Endothelial cell of umbilical vein (primary cell): ENCODE results near the gene NTN4. TPM values are rescaled to one million over a fixed set of nuclear protein-coding genes. Genes with fewer than 3 reads are reported as not detected.

ENCODE experiments used
- BruUV-seq: library from RNA; stranded (reverse); fragments of 400-500 nt; replicated peaks from 2 replicates; lab custom pipeline; 2021; lab: Mats Ljungman, UMichigan
- CTCF ChIA-PET: fragments of 300-600, 350-600 bp; sonication (Branson Sonifier 250); formaldehyde crosslinking; loops from one replicate; lab custom pipeline; 2021; ENCODE audit warnings: antibody characterized with exemption, inconsistent platforms; lab: Charles Lee
- POLR2A ChIA-PET: fragments of 300-600, 350-600 bp; sonication (Branson Sonifier 250); formaldehyde crosslinking; loops from one replicate; lab custom pipeline; 2021; ENCODE audit warnings: antibody characterized with exemption, inconsistent platforms; lab: Charles Lee
- DNase-seq: peaks from one replicate; pipeline ENCODE4 v3.0.0-alpha.2; 2011; ENCODE audit warnings: low read depth, low spot score
- FAIRE-seq: peaks from 2 replicates; lab custom pipeline; 2011; peaks lifted over from hg19 to GRCh38; lab: Jason Lieb, UNC
- H2AFZ ChIP-seq: 2 replicates; pipeline ENCODE4 v1.6.0; 2012; ENCODE audit warnings: low read depth, low read length, control low read depth, inconsistent platforms
- H3K27ac ChIP-seq: 2 replicates; pipeline ENCODE4 v1.5.1; 2011; ENCODE audit warnings: low read depth, mild to moderate bottlenecking, control low read depth, low read length, moderate library complexity; ENCODE audit not compliant: insufficient read depth
- H3K27me3 ChIP-seq, 2 experiments: 2 replicates each; pipeline versions ENCODE4 v1.6.0 to v1.6.1; 2011; ENCODE audit warnings: low read length in 2 of 2, mixed read lengths in 1 of 2; ENCODE audit not compliant: control insufficient read depth in 2 of 2, insufficient read depth in 2 of 2
- H3K36me3 ChIP-seq, 2 experiments: 2 replicates in 1 of 2; 3 replicates in 1 of 2; pipeline ENCODE4 v1.5.1; 2011; ENCODE audit warnings: low read length in 2 of 2, mild to moderate bottlenecking in 1 of 2, moderate library complexity in 1 of 2; ENCODE audit not compliant: control insufficient read depth in 2 of 2, insufficient read depth in 2 of 2; ENCODE audit errors: extremely low read depth in 1 of 2
- H3K4me1 ChIP-seq: 3 replicates; pipeline ENCODE4 v1.5.1; 2011; ENCODE audit warnings: mild to moderate bottlenecking, low read length; ENCODE audit not compliant: control insufficient read depth, insufficient read depth; ENCODE audit errors: extremely low read depth
- H3K4me2 ChIP-seq: 2 replicates; pipeline ENCODE4 v1.6.1; 2011; ENCODE audit warnings: low read length, control low read depth, mixed read lengths; ENCODE audit not compliant: insufficient read depth
- H3K4me3 ChIP-seq, 3 experiments: fragments of 200-600 bp in 1 of 3; sonication (generic), shearing (Covaris generic) in 1 of 3; replicated peaks in 1 of 3; 2 replicates each; pipeline ENCODE4 v1.5.1; 2011 to 2016; ENCODE audit warnings: control low read depth in 3 of 3, low read length in 3 of 3, mild to moderate bottlenecking in 2 of 3, inconsistent platforms in 1 of 3, low read depth in 1 of 3, moderate library complexity in 1 of 3; ENCODE audit not compliant: insufficient read depth in 1 of 3
- H3K79me2 ChIP-seq: 2 replicates; pipeline ENCODE4 v1.6.0; 2012; ENCODE audit warnings: low read length, inconsistent platforms; ENCODE audit not compliant: control insufficient read depth, insufficient read depth
- H3K9ac ChIP-seq: replicated peaks from 2 replicates; pipeline ENCODE3; 2011; ENCODE audit warnings: low read length, control low read depth; ENCODE audit not compliant: insufficient read depth; ENCODE audit errors: extremely low read depth
- H3K9me1 ChIP-seq: replicated peaks from 3 replicates; pipeline ENCODE4 v1.6.0; 2011; ENCODE audit warnings: mild to moderate bottlenecking, low read length; ENCODE audit not compliant: control insufficient read depth, insufficient read depth; ENCODE audit errors: extremely low read depth
- H3K9me3 ChIP-seq: replicated peaks from 2 replicates; pipeline ENCODE4 v1.5.1; 2012; ENCODE audit warnings: low read length, inconsistent platforms; ENCODE audit not compliant: control insufficient read depth, insufficient read depth
- H4K20me1 ChIP-seq: replicated peaks from 2 replicates; pipeline ENCODE3; 2011; ENCODE audit warnings: mild to moderate bottlenecking, low read length; ENCODE audit not compliant: control insufficient read depth, insufficient read depth; ENCODE audit errors: extremely low read depth
- CTCF ChIP-seq, 2 donors: IDR thresholded peaks; 1 replicate in 1 of 2; 2 replicates in 1 of 2; pipeline ENCODE4 v1.5.1; 2011; ENCODE audit warnings: low read length in 2 of 2, mild to moderate bottlenecking in 2 of 2, moderate library complexity in 2 of 2, control low read depth in 1 of 2, inconsistent platforms in 1 of 2, low read depth in 1 of 2; ENCODE audit not compliant: insufficient read depth in 1 of 2; ENCODE audit errors: extremely low read depth in 1 of 2
- EZH2 ChIP-seq: IDR thresholded peaks from 2 replicates; pipeline ENCODE4 v1.6.1; 2012; ENCODE audit warnings: borderline replicate concordance, low read depth, mild to moderate bottlenecking, moderate library complexity, low read length, inconsistent platforms; ENCODE audit not compliant: severe bottlenecking
- FOS ChIP-seq: IDR thresholded peaks from 2 replicates; pipeline ENCODE4 v1.6.1; 2011; ENCODE audit warnings: mild to moderate bottlenecking, low read length, moderate library complexity, borderline replicate concordance; ENCODE audit not compliant: insufficient read depth
- GATA2 ChIP-seq: IDR thresholded peaks from 2 replicates; pipeline ENCODE4 v1.7.0; 2011; ENCODE audit warnings: low read depth, mild to moderate bottlenecking, moderate library complexity, mixed read lengths, low read length; ENCODE audit not compliant: insufficient read length, insufficient read depth
- JUN ChIP-seq: IDR thresholded peaks from 2 replicates; pipeline ENCODE4 v1.6.1; 2011; ENCODE audit warnings: borderline replicate concordance, low read depth; ENCODE audit not compliant: insufficient read length, insufficient read depth
- MAX ChIP-seq: IDR thresholded peaks from 2 replicates; pipeline ENCODE4 v1.6.1; 2011; ENCODE audit not compliant: insufficient read depth, insufficient read length
- MYC ChIP-seq: IDR thresholded peaks from one replicate; pipeline ENCODE4 v1.6.1; 2011; ENCODE audit warnings: mild to moderate bottlenecking, low read depth, low read length
- POLR2A ChIP-seq: IDR thresholded peaks from 2 replicates; pipeline ENCODE4 v1.6.1; 2012; ENCODE audit warnings: low read depth, mild to moderate bottlenecking, control low read depth, low read length
- POLR2AphosphoS5 ChIP-seq: IDR thresholded peaks from 2 replicates; pipeline ENCODE4 v1.6.1; 2012; ENCODE audit warnings: low read depth, mild to moderate bottlenecking, control low read depth, low read length, moderate library complexity; ENCODE audit not compliant: insufficient read depth
- dilution Hi-C: fragments of 300-500 bp; cut with MboI; formaldehyde crosslinking; loops from one replicate; pipeline ENCODE4 v1.15.0; 2019; ENCODE audit warnings: low sequenced_read_pairs; ENCODE audit not compliant: extremely low pct_ligation_motif_present
- intact Hi-C: fragments of 100-400 bp; cut with micrococcal nuclease; formaldehyde crosslinking; loops from one replicate; pipeline ENCODE4 v1.10.0; 2022
- polyA plus RNA-seq, 4 experiments: library from polyadenylated mRNA; depleted of rRNA in 3 of 4; stranded (reverse) in 3 of 4; unstranded in 1 of 4; fragments of >200 nt; gene quantifications; 2 replicates each; pipeline versions ENCODE4 v1.2.1 to v1.2.3, GENCODE V29; 2011 to 2012; ENCODE audit warnings: missing spikeins in 1 of 4
- total RNA-seq: library from RNA; stranded (reverse); gene quantifications from 2 replicates; pipeline ENCODE4 v1.2.3, GENCODE V29; 2021

Gene NTN4
- total and polyA plus RNA-seq, 2 donors (not counting 3 experiments of a cell fraction or from before 2014, with no cell fraction given) = 120 to 317 TPM

DNA sequence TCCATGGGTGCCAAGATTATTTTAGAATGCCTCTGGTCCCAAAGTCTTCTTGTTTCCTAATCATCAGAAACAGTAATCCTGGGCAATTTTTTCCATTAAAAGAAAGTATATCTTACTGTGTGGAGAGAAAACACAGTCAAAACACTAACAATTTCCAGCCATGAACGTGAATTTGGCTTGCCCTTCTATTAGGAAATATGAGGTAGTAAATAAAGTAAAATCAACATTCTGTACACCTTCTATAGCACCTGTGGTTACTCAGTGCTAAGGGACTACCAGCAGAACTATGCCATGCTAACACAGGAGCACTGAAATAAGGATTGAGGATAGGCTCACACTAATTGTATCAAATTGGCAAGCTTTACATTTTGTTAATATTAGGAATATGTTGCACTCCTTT, 60.1 kb downstream of the NTN4 start:
- TF ChIP-seq MYC = no peak
- TF ChIP-seq POLR2A = no peak
- TF ChIP-seq EZH2 = no peak
- no peak for TF ChIP-seq MAX
- no peak overlapping the region for H3K4me2 ChIP-seq
- FAIRE-seq (no peak), DNase-seq (no peak)
- H4K20me1 ChIP-seq = no peaks in the 10 kb centered on the region
- no peak overlapping the region for H3K9ac ChIP-seq
- dilution Hi-C loops = no loop called here
- H3K79me2 ChIP-seq = no peaks in the 10 kb centered on the region
- H3K4me1 ChIP-seq = no peaks in the 10 kb centered on the region
- ChIA-PET POLR2A (no interaction called here), CTCF (interaction anchor here (1.0 to 1.4 kb wide), 2 partner anchors 8 to 9 kb away, joined by 3 to 5 read pairs; no protein-coding TSS in a partner anchor)
- BruUV-seq = no TSS peak
- H2AFZ ChIP-seq = no peak overlapping the region
- H3K27me3 ChIP-seq = no peaks in the 10 kb centered on the region
- H3K9me3 ChIP-seq = no peaks in the 10 kb centered on the region
- intact Hi-C loops = no loop called here
- no peak overlapping the region for H3K27ac ChIP-seq
- peaks cover 1 to 22% of the 10 kb centered on the region in 2 experiments for H3K36me3 ChIP-seq
- no peak overlapping the region for H3K4me3 ChIP-seq
- no peaks in the 10 kb centered on the region for H3K9me1 ChIP-seq

- dilution Hi-C loops = no loop called here
- no TSS peak for BruUV-seq
- no peak for FAIRE-seq
These were observed 63.7 kb downstream of the NTN4 start for GRCh38 chr12:95726903-95727302.

More at GRCh38 chr12:95726903-95727302, 63.7 kb downstream of the NTN4 start:
- DNase-seq = no peak
- H3K27me3 ChIP-seq = no peaks in the 10 kb centered on the region
- H3K9me1 ChIP-seq = no peaks in the 10 kb centered on the region
- intact Hi-C loops = no loop called here
- H3K4me2 ChIP-seq = no peak overlapping the region
- peaks cover 0 to 10% of the 10 kb centered on the region in 2 experiments for H3K36me3 ChIP-seq
- POLR2A ChIA-PET = no interaction called here
- CTCF ChIA-PET = no interaction called here
- no peak overlapping the region for H2AFZ ChIP-seq
- no peak overlapping the region for H3K9ac ChIP-seq
- no peak overlapping the region for H3K4me3 ChIP-seq
- no peaks in the 10 kb centered on the region for H3K4me1 ChIP-seq
- no peaks in the 10 kb centered on the region for H4K20me1 ChIP-seq
- H3K79me2 ChIP-seq = no peaks in the 10 kb centered on the region
- H3K9me3 ChIP-seq = no peaks in the 10 kb centered on the region
- no peak for TF ChIP-seq POLR2A
- no peak for TF ChIP-seq FOS
- TF ChIP-seq CTCF (IDR thresholded peaks at IDR 0.05; ENCODE audit: extremely low read depth in 1 of 2, insufficient read depth in 1 of 2, low read depth in 1 of 2, low read length in 2 of 2) = no peak
- no peak for TF ChIP-seq GATA2
- no peak for TF ChIP-seq EZH2
- no peak for TF ChIP-seq MYC
- no peak for TF ChIP-seq POLR2AphosphoS5
- no peak for TF ChIP-seq JUN
- TF ChIP-seq MAX = no peak
- H3K27ac ChIP-seq = no peak overlapping the region
